ENCODE measurements around the gene NAV2. TPM values are rescaled to one million over a fixed set of nuclear protein-coding genes. Genes with fewer than 3 reads are reported as not detected.

NAV2 gene
- total RNA-seq, 4 donors from 2014 or later, result 9.6 to 40.0 (median 23.1) TPM

GRCh38 chr11:19938169-19938856 lies 225.7 kb downstream of the NAV2 start:
- H3K9me3 ChIP-seq, result no peaks in the 10 kb centered on the region
- no peaks in the 10 kb centered on the region for H3K27me3 ChIP-seq
- no peak overlapping the region for H3K4me3 ChIP-seq
- intact Hi-C loops (cut with DNase I; ENCODE audit: low total_unique reads) (no loop called here), in situ Hi-C loops (cut with MboI; ENCODE audit: low pct_ligation_motif_present in 1 of 4, low pct_unique_long_range_greater_than_20kb in 1 of 4, low sequenced_read_pairs in 3 of 4) (loop anchor here in 2 of 4 donors (25.0 kb wide), 2 partner anchors 399 to 424 kb away; partner anchors contain the start of gene HTATIP2 (in 1 of the 2))
- TF ChIP-seq CTCF (IDR thresholded peaks at IDR 0.05) (peak; percentile 52 to 80 (median 75)), POLR2AphosphoS5 (IDR thresholded peaks at IDR 0.05) (no peak)
- no peaks in the 10 kb centered on the region for H3K36me3 ChIP-seq
- H3K4me1 ChIP-seq, result peaks cover 0 to 2% (median 0%) of the 10 kb centered on the region in 4 donors
- whole genome bisulfite sequencing, 2 donors (ENCODE audit: low coverage in 1 of 2), result 50 to 55% methylated on average over 10 of the region's 10 CpGs
- H3K27ac ChIP-seq, result no peak overlapping the region
- DNase-seq, result peak; percentile 49

- Histone ChIP-seq H3K9me3 (no peaks in the 10 kb centered on the region), H3K4me3 (no peak overlapping the region), H3K36me3 (no peaks in the 10 kb centered on the region), H3K27me3 (no peaks in the 10 kb centered on the region), H3K4me1 (peaks cover 0 to 2% (median 0%) of the 10 kb centered on the region in 4 donors), H3K27ac (no peak overlapping the region)
- TF ChIP-seq EP300 (IDR thresholded peaks at IDR 0.05; ENCODE audit: low read depth) (no peak), POLR2A (IDR thresholded peaks at IDR 0.05) (no peak), CTCF (IDR thresholded peaks at IDR 0.05) (no peak), POLR2AphosphoS5 (IDR thresholded peaks at IDR 0.05) (no peak)
- WGBS, 2 donors (ENCODE audit: low coverage in 1 of 2), result 63 to 75% methylated on average over 3 to 4 of the region's 4 CpGs
- in situ Hi-C loops (cut with MboI; ENCODE audit: low pct_ligation_motif_present in 1 of 4, low pct_unique_long_range_greater_than_20kb in 1 of 4, low sequenced_read_pairs in 3 of 4) (loop anchor here in 2 of 4 donors (25.0 kb wide), 2 partner anchors 398 to 423 kb away; partner anchors contain the start of gene HTATIP2 (in 1 of the 2)), intact Hi-C loops (cut with DNase I; ENCODE audit: low total_unique reads) (no loop called here)
- DNase-seq, result no peak
Measured at GRCh38 chr11:19938866-19939265, 226.2 kb downstream of the NAV2 start.

GRCh38 chr11:19939415-19939929 lies 226.8 kb downstream of the NAV2 start:
- 84 to 100% methylated on average over 1 to 9 of the region's 9 CpGs for WGBS, 2 donors (ENCODE audit: low coverage in 1 of 2)
- TF ChIP-seq CTCF (IDR thresholded peaks at IDR 0.05), result no peak
- in situ Hi-C loops (cut with MboI; ENCODE audit: low pct_ligation_motif_present in 1 of 4, low pct_unique_long_range_greater_than_20kb in 1 of 4, low sequenced_read_pairs in 3 of 4), result loop anchor here in 2 of 4 donors (25.0 kb wide), 2 partner anchors 398 to 423 kb away; partner anchors contain the start of gene HTATIP2 (in 1 of the 2)
- peaks cover 0 to 2% (median 0%) of the 10 kb centered on the region in 4 donors for H3K4me1 ChIP-seq
- H3K9me3 ChIP-seq, result no peaks in the 10 kb centered on the region
- no peak for DNase-seq
- no peak overlapping the region for H3K4me3 ChIP-seq
- intact Hi-C loops (cut with DNase I; ENCODE audit: low total_unique reads), result no loop called here
- no peaks in the 10 kb centered on the region for H3K36me3 ChIP-seq
- no peak overlapping the region for H3K27ac ChIP-seq
- H3K27me3 ChIP-seq, result no peaks in the 10 kb centered on the region

GRCh38 chr11:19940831-19941230 lies 228.2 kb downstream of the NAV2 start:
- intact Hi-C loops (cut with DNase I; ENCODE audit: low total_unique reads) (no loop called here), in situ Hi-C loops (cut with MboI; ENCODE audit: low pct_ligation_motif_present in 1 of 4, low pct_unique_long_range_greater_than_20kb in 1 of 4, low sequenced_read_pairs in 3 of 4) (loop anchor here in 2 of 4 donors (10.0 to 25.0 kb wide), 3 partner anchors 184 to 421 kb away; partner anchors contain the start of gene HTATIP2 (in 1 of the 2))
- no peaks in the 10 kb centered on the region for H3K36me3 ChIP-seq
- H3K27ac ChIP-seq, result no peak overlapping the region
- no peaks in the 10 kb centered on the region for H3K4me1 ChIP-seq
- WGBS, 2 donors (ENCODE audit: low coverage in 1 of 2), result 88 to 97% methylated on average over 6 of the region's 6 CpGs
- no peaks in the 10 kb centered on the region for H3K27me3 ChIP-seq
- no peak for DNase-seq
- TF ChIP-seq CTCF (IDR thresholded peaks at IDR 0.05), result no peak
- TF ChIP-seq POLR2A (IDR thresholded peaks at IDR 0.05), result no peak
- TF ChIP-seq EP300 (IDR thresholded peaks at IDR 0.05; ENCODE audit: low read depth), result no peak
- TF ChIP-seq POLR2AphosphoS5 (IDR thresholded peaks at IDR 0.05), result no peak
- H3K9me3 ChIP-seq, result no peaks in the 10 kb centered on the region
- no peak overlapping the region for H3K4me3 ChIP-seq

Measured in transverse colon (tissue), 4 donors.